Dedifferentiated amniotic fluid mesenchymal stem cell (primary cell): Measurements from ENCODE around the gene MAPK8.
"Not testable (repeated sequence)": the region's sequence is repeated elsewhere in the genome, so short reads cannot be mapped to it uniquely, and the experiment has no call there.

Experiments
- DNase-seq: peaks from one replicate; pipeline ENCODE4 v3.0.0-alpha.2; 2016; ENCODE audit errors: extremely low spot score

MAPK8 gene

DNA sequence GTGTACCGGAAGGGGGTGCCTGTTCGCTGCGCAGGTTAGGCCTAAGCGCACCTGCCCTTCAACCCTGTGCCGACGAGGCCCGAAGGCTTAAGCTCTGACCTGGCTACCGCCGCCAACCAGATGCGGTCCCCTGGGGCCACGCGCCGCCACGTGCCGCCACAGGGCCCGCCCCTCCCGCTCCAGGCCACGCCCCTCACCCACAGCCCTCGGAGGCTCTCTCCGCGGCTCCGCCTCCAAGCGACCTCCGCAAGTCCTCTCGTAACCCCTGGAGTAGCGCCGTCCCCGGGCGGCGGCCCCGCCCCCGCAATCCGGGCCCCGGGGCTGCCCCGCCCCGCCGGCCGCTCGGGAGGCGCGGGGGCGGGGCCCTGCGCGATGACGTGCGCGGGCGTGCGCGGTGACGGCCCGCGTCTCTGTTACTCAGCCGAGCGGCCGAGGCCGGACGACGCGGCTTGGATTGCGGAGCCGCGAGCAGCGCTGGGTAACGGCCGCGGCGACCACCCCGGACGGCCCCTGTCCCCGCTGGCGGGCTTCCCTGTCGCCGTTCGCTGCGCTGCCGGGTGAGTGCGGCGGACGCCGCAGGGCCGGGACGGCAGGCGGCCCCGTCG, at the start of gene MAPK8:
Gene MAPK8 (plus strand): TSS at position 413 of the 605 bp plus-strand sequence. CDS start 94,984 bp downstream, outside the sequence.
- DNase-seq: peak; percentile 74

GRCh38 chr10:48257407-48257961, 49.0 kb upstream of the MAPK8 start:
- DNase-seq: no peak

GRCh38 chr10:48258105-48258504, 48.4 kb upstream of the MAPK8 start:
- no peak for DNase-seq

- DNase-seq: no peak
Measured at GRCh38 chr10:48266528-48266927, 39.9 kb upstream of the MAPK8 start.

- DNase-seq: no peak
Measured at GRCh38 chr10:48271047-48271730, 35.3 kb upstream of the MAPK8 start.

DNA sequence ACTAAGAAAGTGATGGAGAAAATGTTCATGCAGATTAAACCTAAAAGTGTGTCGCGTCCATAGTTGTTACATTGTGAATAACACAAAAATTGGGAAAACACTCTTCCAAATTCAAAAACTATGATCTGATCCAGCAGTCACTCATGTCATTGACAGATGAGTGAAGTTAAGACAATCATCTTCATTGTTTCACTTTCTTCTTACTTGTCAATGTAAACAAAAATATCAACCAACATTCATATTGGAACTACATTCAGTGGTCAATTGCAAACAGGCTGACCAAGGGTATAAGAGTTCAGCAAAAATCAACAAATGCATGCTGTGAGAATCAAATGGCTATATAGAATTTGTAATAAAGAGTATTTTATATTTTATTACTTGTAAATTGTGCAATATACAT, 33.8 kb upstream of the MAPK8 start:
- no peak for DNase-seq

DNA sequence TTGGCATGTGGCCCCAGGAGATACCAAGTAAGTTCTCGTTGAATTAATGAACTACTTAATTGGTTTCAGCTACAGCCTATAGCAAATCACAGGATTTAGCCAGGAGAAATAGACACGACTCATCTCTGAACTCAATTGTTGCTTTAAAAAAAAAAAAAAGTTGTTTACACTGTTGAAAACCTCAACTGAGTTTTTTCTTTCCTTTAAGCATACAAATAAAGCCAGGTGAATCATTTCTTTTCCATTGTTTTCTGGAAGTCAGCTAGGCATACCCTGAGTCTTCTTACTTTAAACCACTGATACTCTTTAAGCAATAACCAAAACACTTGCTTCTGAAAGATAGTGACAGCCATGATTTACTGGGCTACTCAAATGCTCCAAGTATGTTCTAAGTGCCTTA, 32.7 kb upstream of the MAPK8 start:
- DNase-seq: no peak

DNA sequence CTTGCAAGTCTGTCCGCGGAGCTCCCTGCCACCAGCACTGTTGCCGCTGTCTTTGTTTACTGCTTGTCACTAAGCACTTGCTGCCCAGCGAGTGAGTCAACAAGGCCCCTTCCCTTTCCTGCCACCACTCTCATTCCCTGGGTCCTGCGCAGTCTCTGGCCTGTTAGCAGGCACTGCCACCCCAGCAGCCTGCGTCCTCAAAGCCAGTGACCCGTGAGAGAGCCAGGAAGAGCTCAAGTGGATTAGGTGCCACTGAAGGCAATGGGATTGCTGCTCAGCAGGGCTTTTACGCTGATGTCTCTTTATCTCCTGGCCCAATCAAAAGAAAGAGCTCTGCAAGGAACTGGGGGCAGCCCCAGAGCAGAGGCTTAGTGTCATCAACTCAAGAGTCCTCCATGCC, 31.8 kb upstream of the MAPK8 start, which contains the start of gene FRMPD2:
Gene FRMPD2 (minus strand): TSS at position 61 of the 400 bp plus-strand sequence. CDS start 129 bp downstream, outside the sequence.
- DNase-seq: no peak

DNA sequence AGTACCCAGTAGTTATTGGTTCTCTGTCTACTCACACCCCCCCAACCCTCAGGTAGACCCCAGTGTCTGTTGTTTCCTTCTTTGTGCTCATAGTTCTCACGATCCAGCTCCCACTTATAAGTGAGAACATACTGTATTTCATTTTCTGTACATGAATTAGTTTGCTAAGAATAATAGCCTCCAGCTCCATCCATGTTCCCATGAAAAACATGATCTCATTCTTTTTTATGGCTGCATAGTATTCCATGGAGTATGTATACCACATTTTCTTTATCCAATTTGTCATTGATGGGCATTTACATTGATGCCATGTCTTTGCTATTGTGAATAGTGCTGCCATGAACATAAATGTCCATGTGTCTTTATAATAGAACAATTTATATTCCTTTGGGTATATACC, 29.4 kb upstream of the MAPK8 start:
- no peak for DNase-seq

- DNase-seq: no peak
Measured at GRCh38 chr10:48279081-48279751, 27.3 kb upstream of the MAPK8 start.

GRCh38 chr10:48281697-48282096, 24.8 kb upstream of the MAPK8 start:
- DNase-seq: not testable (repeated sequence)

GRCh38 chr10:48282829-48283228, 23.6 kb upstream of the MAPK8 start:
- DNase-seq: no peak

- no peak for DNase-seq
Measured at GRCh38 chr10:48284002-48284546, 22.4 kb upstream of the MAPK8 start.

DNA sequence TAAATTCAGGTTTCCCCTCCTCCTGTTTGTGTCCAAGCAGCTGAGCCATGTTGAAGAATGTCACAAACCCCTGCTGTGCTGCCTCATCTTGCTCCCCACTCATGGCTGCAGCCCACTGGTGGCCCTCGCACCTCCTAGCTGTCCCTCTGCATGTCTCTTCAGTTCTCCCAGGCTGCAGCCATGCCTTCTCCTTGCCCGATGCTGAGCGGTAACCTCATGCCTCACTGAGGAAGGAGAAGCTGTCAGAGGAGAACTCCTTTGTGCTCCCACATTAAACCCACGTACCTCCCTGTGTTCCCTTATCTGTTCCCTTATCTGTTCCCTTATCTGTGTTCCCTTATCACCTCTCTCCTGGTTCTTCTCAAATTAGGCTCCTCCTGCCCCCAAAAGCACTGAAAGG, 21.7 kb upstream of the MAPK8 start:
- no peak for DNase-seq

DNA sequence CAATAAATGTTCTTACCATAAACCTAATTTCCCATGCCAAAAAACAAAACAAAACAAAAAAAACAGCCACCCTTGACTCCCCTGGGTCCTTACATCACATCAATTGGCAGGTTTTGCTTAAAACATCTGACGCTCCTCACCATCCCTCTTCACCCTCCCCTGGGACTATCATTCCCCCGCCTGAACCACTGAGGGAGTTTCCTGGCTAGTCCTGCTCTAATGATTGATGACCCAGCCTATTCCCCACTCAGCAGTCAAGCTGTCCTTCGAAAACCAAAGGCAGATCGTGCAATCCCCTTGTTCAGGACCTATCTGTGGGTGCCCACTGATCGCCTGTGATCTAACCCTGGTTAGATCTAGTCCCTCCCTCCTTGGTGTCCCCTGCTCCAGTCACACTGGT, 20.8 kb upstream of the MAPK8 start:
- no peak for DNase-seq

GRCh38 chr10:48286356-48286755, 20.1 kb upstream of the MAPK8 start:
- DNase-seq: no peak

DNA sequence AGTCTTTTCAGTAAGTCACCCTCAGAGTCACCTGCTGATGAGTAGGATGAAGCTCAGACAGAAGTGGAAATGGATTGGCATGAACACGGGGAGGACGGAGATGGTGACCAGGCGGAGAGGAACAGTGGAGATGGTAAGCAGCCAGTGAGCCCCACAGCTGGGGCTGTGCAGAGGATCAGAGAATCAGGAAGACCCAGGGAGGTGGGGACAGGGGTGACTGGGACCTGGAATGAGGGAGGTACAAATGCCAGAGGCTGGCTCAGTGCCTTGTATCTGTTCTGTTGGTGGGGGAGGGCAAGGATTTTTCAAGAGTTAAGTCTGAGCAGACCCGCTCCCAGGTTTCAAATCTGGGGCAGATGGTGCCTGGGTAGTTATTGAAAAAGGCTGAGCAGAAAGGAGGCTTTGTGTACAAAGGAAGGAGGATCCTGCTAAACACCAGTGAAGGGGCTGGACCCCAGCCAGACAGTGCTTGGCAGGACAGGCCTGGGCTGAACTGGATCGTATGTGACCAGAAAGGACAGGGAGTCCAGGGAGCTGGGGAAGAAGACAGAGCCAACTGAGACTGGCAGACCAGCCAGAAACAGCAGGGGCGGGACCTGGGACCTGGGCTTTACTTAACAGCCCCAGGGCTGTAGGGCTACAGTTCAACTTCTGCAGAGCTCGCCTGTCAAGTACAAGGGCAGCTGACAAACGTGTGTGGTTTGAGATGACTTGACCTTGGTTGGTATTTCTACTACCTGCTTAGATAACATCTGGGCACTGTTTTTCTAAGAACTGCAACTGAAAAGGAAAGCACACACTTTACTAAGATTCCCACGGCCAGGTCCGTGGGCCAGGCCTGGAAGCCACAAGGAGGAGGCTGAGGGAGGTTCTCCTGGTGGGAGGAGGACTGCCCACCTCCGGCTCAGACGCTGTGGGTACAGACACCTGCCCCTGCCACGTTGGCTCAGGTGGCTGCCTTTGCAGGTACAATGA, 18.8 kb upstream of the MAPK8 start:
- DNase-seq: no peak

GRCh38 chr10:48288661-48289060, 17.8 kb upstream of the MAPK8 start:
- DNase-seq: no peak

DNA sequence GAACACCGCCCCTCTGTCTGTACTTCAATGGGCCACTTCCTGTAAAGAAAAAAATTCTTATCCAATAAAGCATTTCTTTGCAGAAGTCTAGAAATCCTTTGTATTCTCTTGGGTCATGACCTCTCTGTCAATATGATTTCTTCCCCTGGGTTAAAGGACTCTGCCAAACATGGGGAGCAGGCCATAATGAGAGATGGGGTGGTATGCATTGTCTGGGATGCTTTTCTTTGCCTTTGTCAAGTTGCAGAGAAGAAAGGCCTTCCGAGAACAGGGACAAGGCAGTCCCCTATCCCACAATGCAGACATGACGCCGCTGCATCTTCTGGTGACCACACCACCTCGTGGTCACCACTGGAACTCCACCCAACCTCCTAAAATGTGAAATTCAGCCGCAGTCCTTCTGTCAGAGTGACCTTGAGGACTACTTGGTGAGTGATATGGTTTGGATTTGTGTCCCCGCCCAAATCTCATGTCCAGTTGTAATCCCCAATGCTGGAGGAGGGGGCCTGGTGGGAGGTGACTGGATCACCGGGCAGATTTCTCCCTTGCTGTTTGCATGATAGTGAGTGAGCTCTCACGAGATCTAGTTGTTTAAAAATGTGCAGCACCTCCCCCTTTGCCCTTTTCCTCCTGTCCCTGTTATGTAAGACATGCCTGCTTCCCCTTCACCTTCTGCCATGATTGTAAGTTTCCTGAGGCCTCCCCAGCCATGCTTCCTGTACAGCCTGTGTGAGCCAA, 16.8 kb upstream of the MAPK8 start:
- DNase-seq: peak; percentile 29

GRCh38 chr10:48290286-48290685, 16.2 kb upstream of the MAPK8 start:
- DNase-seq: no peak
